Measurements from ENCODE around the gene LPAR1.

DNA sequence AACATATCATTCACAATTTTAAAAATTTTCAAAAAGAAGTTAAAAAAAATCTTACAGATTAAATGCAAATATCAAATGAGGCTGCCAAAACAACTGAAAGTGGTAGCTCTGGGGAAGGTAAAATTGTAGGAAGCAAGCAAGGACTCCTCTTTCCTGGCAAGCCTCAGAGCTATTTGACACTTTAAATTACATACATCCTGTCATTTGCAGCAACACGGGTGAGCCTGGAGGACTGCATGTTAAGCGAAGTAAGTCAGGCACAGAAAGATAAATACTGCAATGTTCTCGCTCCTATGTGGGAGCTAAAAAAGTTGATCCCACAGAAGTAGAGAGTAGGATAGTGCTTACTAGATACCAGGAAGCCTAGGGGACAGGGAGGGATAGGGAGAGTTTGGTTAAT, 58.0 kb downstream of the LPAR1 start:
- TF ChIP-seq, protein P1, sequence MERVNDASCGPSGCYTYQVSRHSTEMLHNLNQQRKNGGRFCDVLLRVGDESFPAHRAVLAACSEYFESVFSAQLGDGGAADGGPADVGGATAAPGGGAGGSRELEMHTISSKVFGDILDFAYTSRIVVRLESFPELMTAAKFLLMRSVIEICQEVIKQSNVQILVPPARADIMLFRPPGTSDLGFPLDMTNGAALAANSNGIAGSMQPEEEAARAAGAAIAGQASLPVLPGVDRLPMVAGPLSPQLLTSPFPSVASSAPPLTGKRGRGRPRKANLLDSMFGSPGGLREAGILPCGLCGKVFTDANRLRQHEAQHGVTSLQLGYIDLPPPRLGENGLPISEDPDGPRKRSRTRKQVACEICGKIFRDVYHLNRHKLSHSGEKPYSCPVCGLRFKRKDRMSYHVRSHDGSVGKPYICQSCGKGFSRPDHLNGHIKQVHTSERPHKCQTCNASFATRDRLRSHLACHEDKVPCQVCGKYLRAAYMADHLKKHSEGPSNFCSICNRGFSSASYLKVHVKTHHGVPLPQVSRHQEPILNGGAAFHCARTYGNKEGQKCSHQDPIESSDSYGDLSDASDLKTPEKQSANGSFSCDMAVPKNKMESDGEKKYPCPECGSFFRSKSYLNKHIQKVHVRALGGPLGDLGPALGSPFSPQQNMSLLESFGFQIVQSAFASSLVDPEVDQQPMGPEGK (CRISPR knock-in tag; IDR thresholded peaks at IDR 0.05; ENCODE audit: borderline replicate concordance), result no peak
- no peak for TF ChIP-seq PPARA (CRISPR knock-in tag; IDR thresholded peaks at IDR 0.05; ENCODE audit: borderline replicate concordance)
- TF ChIP-seq ARNTL (CRISPR knock-in tag; IDR thresholded peaks at IDR 0.05; ENCODE audit: borderline replicate concordance, low read depth), result no peak
- no peak for TF ChIP-seq SNAI2 (CRISPR knock-in tag; IDR thresholded peaks at IDR 0.05)
- TF ChIP-seq OSR1 (CRISPR knock-in tag; IDR thresholded peaks at IDR 0.05), result no peak
- no peak for TF ChIP-seq ZFP30 (CRISPR knock-in tag; IDR thresholded peaks at IDR 0.05)
- no peak for TF ChIP-seq CREB5 (CRISPR knock-in tag; IDR thresholded peaks at IDR 0.05; ENCODE audit: low read depth)
